Muscle layer of duodenum (tissue), 2 donors: ENCODE data around the gene CTDSP1.

Experiments used
- H3K27ac ChIP-seq: one replicate; pipeline ENCODE4 v1.7.0; 2013; ENCODE audit warnings: mild to moderate bottlenecking, low read length
- H3K27me3 ChIP-seq: one replicate; pipeline ENCODE4 v1.7.0; 2013; ENCODE audit warnings: low read depth, mild to moderate bottlenecking, control low read depth, low read length
- H3K36me3 ChIP-seq, 2 donors: one replicate each; pipeline ENCODE4 v1.7.0; 2013; ENCODE audit warnings: low read length in 2 of 2, control low read depth in 1 of 2, mild to moderate bottlenecking in 1 of 2; ENCODE audit not compliant: insufficient read depth in 2 of 2, control insufficient read depth in 1 of 2
- H3K4me1 ChIP-seq, 2 donors: one replicate each; pipeline ENCODE4 v1.7.0; 2013; ENCODE audit warnings: low read length in 2 of 2, mild to moderate bottlenecking in 2 of 2, control low read depth in 1 of 2, moderate library complexity in 1 of 2; ENCODE audit not compliant: insufficient read depth in 2 of 2, control insufficient read depth in 1 of 2
- H3K4me3 ChIP-seq, 2 donors: one replicate each; pipeline ENCODE4 v1.7.0; 2013; ENCODE audit warnings: low read length in 2 of 2, low read depth in 1 of 2, mild to moderate bottlenecking in 1 of 2
- H3K9me3 ChIP-seq, 2 donors: one replicate each; pipeline ENCODE4 v1.7.0; 2013; ENCODE audit warnings: low read length in 2 of 2, control low read depth in 1 of 2, mild to moderate bottlenecking in 1 of 2; ENCODE audit not compliant: control insufficient read depth in 1 of 2
- donor health status: healthy.

Gene CTDSP1

GRCh38 chr2:218431878-218432277 is 32.2 kb downstream of the CTDSP1 start:
- Histone ChIP-seq H3K4me3 (no peak overlapping the region), H3K27me3 (no peaks in the 10 kb centered on the region), H3K27ac (no peak overlapping the region), H3K36me3 (no peaks in the 10 kb centered on the region), H3K9me3 (no peaks in the 10 kb centered on the region), H3K4me1 (no peaks in the 10 kb centered on the region)

GRCh38 chr2:218432676-218433365 is 33.2 kb downstream of the CTDSP1 start:
- no peaks in the 10 kb centered on the region for H3K4me1 ChIP-seq
- H3K27me3 ChIP-seq: no peaks in the 10 kb centered on the region
- H3K4me3 ChIP-seq: no peak overlapping the region
- no peaks in the 10 kb centered on the region for H3K36me3 ChIP-seq
- H3K27ac ChIP-seq: no peak overlapping the region
- H3K9me3 ChIP-seq: no peaks in the 10 kb centered on the region

- H3K36me3 ChIP-seq: no peaks in the 10 kb centered on the region
- H3K27me3 ChIP-seq: no peaks in the 10 kb centered on the region
- H3K9me3 ChIP-seq: no peaks in the 10 kb centered on the region
Observed at GRCh38 chr2:218434456-218434855, 34.8 kb downstream of the CTDSP1 start.

GRCh38 chr2:218435003-218435982 is 35.6 kb downstream of the CTDSP1 start:
- no peak overlapping the region for H3K27ac ChIP-seq
- no peaks in the 10 kb centered on the region for H3K9me3 ChIP-seq
- no peaks in the 10 kb centered on the region for H3K27me3 ChIP-seq
- H3K4me1 ChIP-seq: no peaks in the 10 kb centered on the region
- H3K4me3 ChIP-seq: no peak overlapping the region
- no peaks in the 10 kb centered on the region for H3K36me3 ChIP-seq

More at GRCh38 chr2:218434456-218434855, 34.8 kb downstream of the CTDSP1 start:
- Histone ChIP-seq H3K4me1 (no peaks in the 10 kb centered on the region), H3K27ac (no peak overlapping the region), H3K4me3 (no peak overlapping the region)

GRCh38 chr2:218436992-218437391 is 37.3 kb downstream of the CTDSP1 start:
- H3K4me3 ChIP-seq: no peak overlapping the region
- H3K36me3 ChIP-seq: peaks cover 0 to 2% of the 10 kb centered on the region in 2 donors

GRCh38 chr2:218437969-218438368 is 38.3 kb downstream of the CTDSP1 start:
- Histone ChIP-seq H3K4me3 (no peak overlapping the region), H3K27me3 (no peaks in the 10 kb centered on the region), H3K9me3 (no peaks in the 10 kb centered on the region), H3K4me1 (no peaks in the 10 kb centered on the region), H3K36me3 (peaks cover 0 to 4% of the 10 kb centered on the region in 2 donors), H3K27ac (no peak overlapping the region)

More at GRCh38 chr2:218436992-218437391, 37.3 kb downstream of the CTDSP1 start:
- H3K9me3 ChIP-seq: no peaks in the 10 kb centered on the region
- no peak overlapping the region for H3K27ac ChIP-seq
- H3K4me1 ChIP-seq: no peaks in the 10 kb centered on the region
- no peaks in the 10 kb centered on the region for H3K27me3 ChIP-seq

GRCh38 chr2:218438596-218438995 is 38.9 kb downstream of the CTDSP1 start:
- Histone ChIP-seq H3K4me3 (no peak overlapping the region), H3K9me3 (no peaks in the 10 kb centered on the region), H3K27me3 (no peaks in the 10 kb centered on the region), H3K4me1 (no peaks in the 10 kb centered on the region), H3K27ac (no peak overlapping the region), H3K36me3 (peaks cover 0 to 4% of the 10 kb centered on the region in 2 donors)

- H3K27ac ChIP-seq: no peak overlapping the region
- H3K4me3 ChIP-seq: no peak overlapping the region
- no peaks in the 10 kb centered on the region for H3K4me1 ChIP-seq
- no peaks in the 10 kb centered on the region for H3K9me3 ChIP-seq
- no peaks in the 10 kb centered on the region for H3K27me3 ChIP-seq
- peaks cover 5 to 10% of the 10 kb centered on the region in 2 donors for H3K36me3 ChIP-seq
Observed at GRCh38 chr2:218444692-218445357, 45.2 kb downstream of the CTDSP1 start.

- Histone ChIP-seq H3K4me1 (no peaks in the 10 kb centered on the region), H3K9me3 (no peaks in the 10 kb centered on the region), H3K27me3 (no peaks in the 10 kb centered on the region), H3K4me3 (no peak overlapping the region), H3K27ac (no peak overlapping the region), H3K36me3 (peaks cover 10 to 16% of the 10 kb centered on the region in 2 donors)
Observed at GRCh38 chr2:218445602-218446001, 45.9 kb downstream of the CTDSP1 start.

- H3K4me3 ChIP-seq: no peak overlapping the region
- no peaks in the 10 kb centered on the region for H3K9me3 ChIP-seq
- H3K4me1 ChIP-seq: no peaks in the 10 kb centered on the region
- H3K36me3 ChIP-seq: peaks cover 11 to 16% of the 10 kb centered on the region in 2 donors
- no peak overlapping the region for H3K27ac ChIP-seq
- H3K27me3 ChIP-seq: no peaks in the 10 kb centered on the region
Observed at GRCh38 chr2:218446547-218446946, 46.9 kb downstream of the CTDSP1 start.

- no peaks in the 10 kb centered on the region for H3K27me3 ChIP-seq
- no peaks in the 10 kb centered on the region for H3K4me1 ChIP-seq
- H3K36me3 ChIP-seq: peaks cover 11 to 14% of the 10 kb centered on the region in 2 donors
- no peak overlapping the region for H3K4me3 ChIP-seq
- H3K27ac ChIP-seq: no peak overlapping the region
- no peaks in the 10 kb centered on the region for H3K9me3 ChIP-seq
Observed at GRCh38 chr2:218447072-218447471, 47.4 kb downstream of the CTDSP1 start.
